Stomach (tissue), 9 donors: ENCODE measurements around the gene CHRNE. TPM values are rescaled to one million over a fixed set of nuclear protein-coding genes. Genes with fewer than 3 reads are reported as not detected.

Experiments
- DNase-seq, 2 donors: peaks; one replicate each; pipeline versions ENCODE4 v3.0.0 to v3.0.0-alpha.2; 2013 to 2019
- H3K27ac ChIP-seq, 5 donors: fragments of 200-600 bp in 4 of 5; sonication (generic) in 4 of 5; one replicate each; pipeline ENCODE4 v1.5.1; 2013 to 2019; ENCODE audit warnings: mild to moderate bottlenecking in 1 of 5, moderate library complexity in 1 of 5
- H3K27me3 ChIP-seq, 3 donors: fragments of 200-600 bp; sonication (generic); one replicate each; pipeline ENCODE4 v1.5.1; 2017 to 2019; ENCODE audit warnings: mixed run types in 1 of 3
- H3K36me3 ChIP-seq, 4 donors: fragments of 200-600 bp; sonication (generic); 1 replicate in 3 of 4; 2 replicates in 1 of 4; pipeline ENCODE4 v1.5.1; 2016 to 2019
- H3K4me1 ChIP-seq, 4 donors: fragments of 200-600 bp; sonication (generic); one replicate each; pipeline ENCODE4 v1.5.1; 2016 to 2019
- H3K4me3 ChIP-seq, 4 donors: fragments of 200-600 bp; sonication (generic) in 3 of 4; one replicate each; pipeline ENCODE4 v1.5.1; 2016 to 2019; ENCODE audit warnings: mild to moderate bottlenecking in 1 of 4
- H3K9me3 ChIP-seq, 4 donors: fragments of 200-600 bp; sonication (generic); one replicate each; pipeline ENCODE4 v1.5.1; 2016 to 2019
- EP300 ChIP-seq: sonication (generic); formaldehyde crosslinking; IDR thresholded peaks from one replicate; pipeline ENCODE4 v1.6.1; 2017; ENCODE audit warnings: antibody characterized with exemption
- POLR2A ChIP-seq, 4 donors: fragments of 450-650 bp; IDR thresholded peaks; one replicate each; pipeline ENCODE4 v1.6.1; 2016; ENCODE audit warnings: antibody characterized with exemption in 4 of 4, control low read depth in 2 of 4, mild to moderate bottlenecking in 1 of 4, moderate library complexity in 1 of 4
- POLR2AphosphoS5 ChIP-seq, 3 donors: sonication (generic); formaldehyde crosslinking; IDR thresholded peaks; one replicate each; pipeline ENCODE4 v1.6.1; 2016; ENCODE audit warnings: antibody characterized with exemption in 3 of 3
- WGBS, 5 donors: extraction: QIAGEN DNeasy Blood & Tissue Kit in 3 of 5; methylation state at CpG; one replicate each; pipeline versions ENCODE4 v1.1.5 to v1.1.7; 2013 to 2018; 5-methylcytosine and 5-hydroxymethylcytosine counted together
- intact Hi-C: fragments of 100-400 bp; cut with DNase I; formaldehyde crosslinking; loops from one replicate; pipeline ENCODE4 v1.15.1; 2023; ENCODE audit warnings: low total_unique reads
- polyA plus RNA-seq, 3 donors: library from polyadenylated mRNA; stranded (reverse); fragments of 200-250 nt; gene quantifications; one replicate each; pipeline ENCODE4 v1.2.3, GENCODE V29; 2013
- total RNA-seq, 5 donors: library from RNA; depleted of rRNA; stranded (reverse); fragments of >200 nt; gene quantifications; one replicate each; pipeline versions ENCODE4 v1.1.0 to v1.2.3, GENCODE V29; 2014 to 2016
- TF ChIP-seq, protein P1 (sequence below), 7 experiments: fragments of 450-650 bp in 4 of 7; fragments of 200-600 bp in 3 of 7; sonication (generic) in 3 of 7; IDR thresholded peaks; one replicate each; pipeline ENCODE4 v1.5.1; 2016 to 2019; ENCODE audit warnings: antibody characterized with exemption in 7 of 7, control low read depth in 2 of 7, mild to moderate bottlenecking in 1 of 7
- donor health status: healthy with polysubstance abuse.
- donor health status: Bipolar disorder and iron deficiency.
- donor health status: healthy.

The CHRNE gene
- total and polyA plus RNA-seq, 8 donors, result 0.43 to 2.0 (median 0.93) TPM; not detected in 3

DNA sequence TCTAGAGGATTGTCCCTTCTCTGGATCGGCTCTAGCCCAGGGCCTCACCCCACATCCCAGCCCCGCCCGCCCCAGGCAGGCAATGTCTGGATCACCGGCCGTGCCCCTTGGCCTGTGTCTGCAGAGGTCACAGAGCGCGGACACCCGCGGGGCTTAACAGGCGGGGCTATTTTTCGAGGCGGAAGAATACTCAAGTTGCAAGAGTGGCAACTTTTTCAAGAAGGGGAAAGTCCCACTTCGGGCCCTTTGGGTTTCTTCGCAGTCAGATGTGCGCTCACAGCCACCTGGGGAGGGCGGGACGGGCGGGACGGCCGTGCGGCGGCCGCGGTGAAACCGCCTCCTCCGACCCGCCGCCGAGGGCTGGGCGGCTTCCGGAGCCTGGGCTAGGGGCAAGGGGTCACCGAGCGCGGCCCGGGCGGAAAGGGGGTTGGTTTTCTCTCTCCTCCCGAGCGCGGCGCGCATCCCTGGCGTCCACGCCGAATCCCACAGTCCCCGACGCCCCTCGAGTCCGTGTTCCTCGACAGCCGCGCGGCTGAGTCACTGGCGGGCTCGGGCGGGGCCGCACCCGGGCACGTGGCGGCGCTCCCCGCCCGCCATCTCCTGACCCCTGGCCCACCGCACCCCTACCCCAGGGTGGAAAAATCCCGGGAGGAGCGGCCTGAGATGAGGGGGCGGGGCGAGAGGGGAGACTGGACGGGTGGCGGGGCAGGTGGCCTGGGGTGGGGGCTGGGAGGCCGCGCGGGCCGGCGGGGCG, 46.6 kb upstream of the CHRNE start:
- H3K4me1 ChIP-seq, result peaks cover 37 to 55% (median 47%) of the 10 kb centered on the region in 4 donors
- peak; percentile 82 to 90 for DNase-seq
- H3K4me3 ChIP-seq, result peak overlapping the region; percentile 82 to 100 (median 100)
- intact Hi-C loops, result no loop called here
- WGBS, 5 donors, result 0 to 1% (median 0%) methylated on average over 36 to 75 of the region's 75 CpGs
- H3K27me3 ChIP-seq, result no peaks in the 10 kb centered on the region
- peak overlapping the region; percentile 96 to 100 (median 99) for H3K27ac ChIP-seq
- H3K9me3 ChIP-seq, result no peaks in the 10 kb centered on the region
- peaks cover 20 to 27% (median 23%) of the 10 kb centered on the region in 4 donors for H3K36me3 ChIP-seq
- TF ChIP-seq EP300 (no peak), POLR2AphosphoS5 (IDR thresholded peaks at IDR 0.05) (peak in 2 of 3 donors; percentile 14 to 36)

DNA sequence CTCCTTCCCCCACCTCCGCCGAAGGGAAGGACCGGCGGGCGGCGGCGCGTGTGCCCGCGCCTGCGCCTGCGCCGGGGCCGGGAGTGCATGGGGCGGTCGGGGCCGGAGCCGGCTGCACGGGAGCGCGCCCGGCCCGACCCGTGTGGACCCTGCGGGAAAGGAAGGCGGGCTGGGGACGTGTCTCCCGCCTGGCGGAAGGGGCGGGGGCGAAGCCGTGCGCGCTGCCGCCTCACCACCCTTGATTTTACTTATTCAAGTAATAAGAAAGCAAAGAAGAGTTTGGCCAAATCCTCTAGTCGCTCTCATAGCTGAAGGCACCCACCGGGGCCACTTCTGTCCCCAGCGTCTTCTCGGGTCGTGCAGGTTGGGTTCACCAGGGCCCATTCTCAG, 46.0 kb upstream of the CHRNE start:
- Histone ChIP-seq H3K9me3 (no peaks in the 10 kb centered on the region), H3K36me3 (peaks cover 24 to 32% (median 29%) of the 10 kb centered on the region in 4 donors), H3K27me3 (no peaks in the 10 kb centered on the region), H3K4me3 (peak overlapping the region; percentile 82 to 100 (median 100)), H3K27ac (peak overlapping the region; percentile 96 to 100 (median 99)), H3K4me1 (peaks cover 40 to 61% (median 53%) of the 10 kb centered on the region in 4 donors)
- DNase-seq, result peak; percentile 83 to 97
- intact Hi-C loops, result no loop called here
- 0 to 1% (median 1%) methylated on average over 19 to 40 of the region's 40 CpGs for WGBS, 5 donors
- TF ChIP-seq POLR2AphosphoS5 (IDR thresholded peaks at IDR 0.05) (peak; percentile 3 to 80 (median 39)), POLR2A (IDR thresholded peaks at IDR 0.05) (no peak), EP300 (no peak)
- TF ChIP-seq, protein P1, sequence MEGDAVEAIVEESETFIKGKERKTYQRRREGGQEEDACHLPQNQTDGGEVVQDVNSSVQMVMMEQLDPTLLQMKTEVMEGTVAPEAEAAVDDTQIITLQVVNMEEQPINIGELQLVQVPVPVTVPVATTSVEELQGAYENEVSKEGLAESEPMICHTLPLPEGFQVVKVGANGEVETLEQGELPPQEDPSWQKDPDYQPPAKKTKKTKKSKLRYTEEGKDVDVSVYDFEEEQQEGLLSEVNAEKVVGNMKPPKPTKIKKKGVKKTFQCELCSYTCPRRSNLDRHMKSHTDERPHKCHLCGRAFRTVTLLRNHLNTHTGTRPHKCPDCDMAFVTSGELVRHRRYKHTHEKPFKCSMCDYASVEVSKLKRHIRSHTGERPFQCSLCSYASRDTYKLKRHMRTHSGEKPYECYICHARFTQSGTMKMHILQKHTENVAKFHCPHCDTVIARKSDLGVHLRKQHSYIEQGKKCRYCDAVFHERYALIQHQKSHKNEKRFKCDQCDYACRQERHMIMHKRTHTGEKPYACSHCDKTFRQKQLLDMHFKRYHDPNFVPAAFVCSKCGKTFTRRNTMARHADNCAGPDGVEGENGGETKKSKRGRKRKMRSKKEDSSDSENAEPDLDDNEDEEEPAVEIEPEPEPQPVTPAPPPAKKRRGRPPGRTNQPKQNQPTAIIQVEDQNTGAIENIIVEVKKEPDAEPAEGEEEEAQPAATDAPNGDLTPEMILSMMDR (IDR thresholded peaks at IDR 0.05), result no peak

DNA sequence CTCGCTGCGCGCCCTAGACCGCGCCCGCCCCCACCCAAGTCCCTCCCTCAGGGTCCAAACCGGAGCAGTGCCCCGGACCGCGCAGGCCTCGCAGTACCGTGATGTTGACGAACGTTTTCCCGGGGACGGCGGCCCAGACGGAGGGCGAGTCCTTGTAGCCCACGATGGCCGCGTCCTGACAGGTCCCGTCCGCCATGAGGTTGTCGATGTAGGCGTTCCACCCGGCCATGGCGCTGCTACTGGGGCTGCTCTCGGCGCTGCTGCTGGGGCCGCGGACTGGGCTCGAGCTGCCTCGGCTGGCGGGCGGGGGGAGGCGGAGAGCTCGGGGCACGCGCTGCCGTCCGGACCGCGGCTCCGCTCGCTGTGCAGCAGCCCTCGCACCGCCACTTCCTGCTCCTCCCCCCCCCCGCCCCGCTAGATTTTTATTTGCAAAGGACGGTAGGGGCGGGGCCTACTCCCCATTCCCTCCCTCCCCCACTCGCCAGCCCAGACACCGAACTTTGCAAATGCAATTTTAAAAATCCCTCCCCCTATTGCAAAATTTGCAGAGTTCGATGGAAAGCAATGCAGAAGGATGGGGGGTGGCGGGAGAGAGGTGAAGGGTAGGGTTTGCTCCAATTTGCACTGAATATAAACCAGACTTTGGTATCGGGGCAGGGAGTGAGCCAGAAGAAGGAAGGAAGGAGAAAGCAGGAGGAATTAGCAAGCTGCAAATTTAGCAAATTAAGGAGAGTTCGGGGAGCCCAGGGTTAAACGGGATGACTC, 45.5 kb upstream of the CHRNE start, which contains the start of gene PFN1:
Gene PFN1 (minus strand): TSS at position 365 of the 765 bp plus-strand sequence. CDS start 136 bp downstream, at position 229.
- H3K4me1 ChIP-seq, result peaks cover 40 to 66% (median 58%) of the 10 kb centered on the region in 4 donors
- peak within 1 kb of the TSS; percentile 96 to 100 (median 99) for H3K27ac ChIP-seq
- H3K9me3 ChIP-seq, result no peaks in the 10 kb centered on the region

DNA sequence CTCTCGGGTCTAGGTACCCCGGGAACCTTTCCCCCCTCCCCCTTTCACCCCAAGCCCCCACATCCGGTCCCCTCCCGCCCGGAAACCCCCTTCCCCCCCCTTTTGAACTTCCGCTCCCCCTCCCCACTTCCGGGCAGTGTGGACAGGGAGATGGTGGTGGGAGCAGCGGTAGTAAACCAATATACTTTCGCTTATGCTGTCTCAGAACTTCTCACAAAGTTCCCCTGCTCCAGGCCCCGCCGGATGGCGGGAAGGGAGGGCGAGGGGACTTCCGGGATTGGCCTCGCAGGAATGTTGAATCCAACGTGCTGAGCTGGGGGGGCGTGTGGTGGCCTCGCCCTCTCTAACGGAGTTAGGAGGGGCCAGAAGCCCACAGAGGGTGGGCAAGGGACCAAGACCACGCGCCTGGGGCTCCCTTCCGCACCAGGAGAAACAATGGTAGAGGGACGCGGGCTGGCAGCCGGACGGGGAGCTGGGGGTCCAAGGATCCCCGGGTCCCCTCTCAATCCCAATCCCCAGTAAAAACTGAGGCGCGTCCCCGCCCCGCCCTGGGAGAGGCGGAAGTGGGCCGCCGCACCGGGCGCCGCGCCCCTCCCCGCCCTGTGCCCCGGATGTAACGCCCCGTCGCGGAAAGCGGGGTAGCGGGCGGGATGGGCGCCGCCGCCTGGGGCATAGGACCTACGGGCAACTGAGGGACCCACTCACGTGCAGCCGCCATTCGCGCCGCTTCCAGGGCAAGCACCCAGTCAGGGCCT, 44.7 kb upstream of the CHRNE start:
- 0 to 1% (median 0%) methylated on average over 24 to 56 of the region's 56 CpGs for WGBS, 5 donors
- peak; percentile 70 to 86 for DNase-seq
- Histone ChIP-seq H3K4me1 (peaks cover 44 to 73% (median 65%) of the 10 kb centered on the region in 4 donors), H3K4me3 (peak overlapping the region; percentile 82 to 100 (median 100)), H3K36me3 (peaks cover 36 to 46% (median 42%) of the 10 kb centered on the region in 4 donors), H3K27ac (peak overlapping the region; percentile 96 to 100 (median 99)), H3K9me3 (no peaks in the 10 kb centered on the region), H3K27me3 (no peaks in the 10 kb centered on the region)
- intact Hi-C loops, result no loop called here
- TF ChIP-seq, protein P1 (IDR thresholded peaks at IDR 0.05), result no peak
- TF ChIP-seq POLR2AphosphoS5 (IDR thresholded peaks at IDR 0.05), result peak in 1 of 3 donors; percentile 15

More for the DNA sequence above, 45.5 kb upstream of the CHRNE start, which contains the start of gene PFN1:
- intact Hi-C loops, result no loop called here
- DNase-seq, result peak; percentile 92 to 97
- WGBS, 5 donors, result 0 to 1% (median 0%) methylated on average over 30 to 59 of the region's 59 CpGs
- H3K27me3 ChIP-seq, result no peaks in the 10 kb centered on the region
- H3K4me3 ChIP-seq, result peak within 1 kb of the TSS; percentile 82 to 100 (median 100)
- TF ChIP-seq POLR2AphosphoS5 (IDR thresholded peaks at IDR 0.05) (peak in 2 of 3 donors; percentile 86 to 90), POLR2A (IDR thresholded peaks at IDR 0.05) (peak in 1 of 4 donors; percentile 79), EP300 (no peak)
- TF ChIP-seq, protein P1 (IDR thresholded peaks at IDR 0.05), result no peak
- H3K36me3 ChIP-seq, result peaks cover 29 to 38% (median 34%) of the 10 kb centered on the region in 4 donors
